ENCODE measurements around the gene AFF1. TPM values are rescaled to one million over a fixed set of nuclear protein-coding genes. Genes with fewer than 3 reads are reported as not detected.

The AFF1 gene
- total and polyA plus RNA-seq, 2 of the 4 experiments (the other 2 are of a cell fraction): 7.0 to 9.6 TPM

- no peak for TF ChIP-seq MXI1 (IDR thresholded peaks at IDR 0.05; ENCODE audit: borderline replicate concordance, low read depth, low read length)
- no peak for TF ChIP-seq CHD1 (IDR thresholded peaks at IDR 0.05; ENCODE audit: low read depth, low read length)
- TF ChIP-seq, protein P1, sequence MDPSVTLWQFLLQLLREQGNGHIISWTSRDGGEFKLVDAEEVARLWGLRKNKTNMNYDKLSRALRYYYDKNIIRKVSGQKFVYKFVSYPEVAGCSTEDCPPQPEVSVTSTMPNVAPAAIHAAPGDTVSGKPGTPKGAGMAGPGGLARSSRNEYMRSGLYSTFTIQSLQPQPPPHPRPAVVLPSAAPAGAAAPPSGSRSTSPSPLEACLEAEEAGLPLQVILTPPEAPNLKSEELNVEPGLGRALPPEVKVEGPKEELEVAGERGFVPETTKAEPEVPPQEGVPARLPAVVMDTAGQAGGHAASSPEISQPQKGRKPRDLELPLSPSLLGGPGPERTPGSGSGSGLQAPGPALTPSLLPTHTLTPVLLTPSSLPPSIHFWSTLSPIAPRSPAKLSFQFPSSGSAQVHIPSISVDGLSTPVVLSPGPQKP (IDR thresholded peaks at IDR 0.05; ENCODE audit: borderline replicate concordance, low read depth, low read length): no peak
- TF ChIP-seq POLR2A (IDR thresholded peaks at IDR 0.05; ENCODE audit: low read depth, low read length): no peak
Measured at GRCh38 chr4:86928400-86929255, 6.2 kb upstream of the AFF1 start (continued).

All from IMR-90 (cell line).